Fibroblast of lung (primary cell): ENCODE data around the gene F8A1.

ENCODE experiments used
- CTCF ChIP-seq, 2 donors: IDR thresholded peaks in 1 of 2; conservative IDR thresholded peaks in 1 of 2; 1 replicate in 1 of 2; 2 replicates in 1 of 2; pipeline ENCODE4 v1.5.1; 2011 to 2012; ENCODE audit warnings: low read length in 2 of 2, control low read depth in 1 of 2, inconsistent platforms in 1 of 2, low read depth in 1 of 2, mild to moderate bottlenecking in 1 of 2
- EZH2 ChIP-seq: IDR thresholded peaks from 2 replicates; pipeline ENCODE4 v1.5.1; 2012; ENCODE audit warnings: low read length, control low read depth, mild to moderate bottlenecking; ENCODE audit errors: missing control alignments

GRCh38 chrX:154855256-154855655 lies 30.9 kb upstream of the F8A1 start:
- TF ChIP-seq CTCF (conservative IDR thresholded peaks at IDR 0.05 in 1 of 2, IDR thresholded peaks at IDR 0.05 in 1 of 2; ENCODE audit: low read depth in 1 of 2, low read length in 2 of 2) (no peak), EZH2 (no peak)
